Naive B cell (primary cell): ENCODE data around the gene S100A11. TPM values are rescaled to one million over a fixed set of nuclear protein-coding genes. Genes with fewer than 3 reads are reported as not detected.

Experiments
- ATAC-seq, 2 donors: fragments of 150-1000 bp; cut with Tn5 transposase; 2 replicates each; pipeline ENCODE4 v1.10.0; 2021; ENCODE audit warnings: low read depth in 2 of 2, mild to moderate bottlenecking in 2 of 2, moderate library complexity in 2 of 2
- DNase-seq: peaks from one replicate; pipeline ENCODE4 v3.0.0; 2022
- H3K27ac Mint-ChIP-seq, 6 donors: one replicate each; pipeline ENCODE4 v1.8.0; 2020 to 2022; ENCODE audit warnings: mild to moderate bottlenecking in 6 of 6, mixed read lengths in 6 of 6, moderate library complexity in 5 of 6, inconsistent platforms in 2 of 6
- H3K27me3 Mint-ChIP-seq, 3 donors: one replicate each; pipeline ENCODE4 v1.8.0; 2021 to 2022; ENCODE audit warnings: mixed read lengths in 3 of 3, mild to moderate bottlenecking in 1 of 3
- H3K36me3 Mint-ChIP-seq, 2 donors: one replicate each; pipeline ENCODE4 v1.8.0; 2020 to 2022; ENCODE audit warnings: mixed read lengths in 2 of 2, inconsistent platforms in 1 of 2, mild to moderate bottlenecking in 1 of 2
- H3K4me1 Mint-ChIP-seq, 3 donors: one replicate each; pipeline ENCODE4 v1.8.0; 2020 to 2022; ENCODE audit warnings: mixed read lengths in 3 of 3, inconsistent platforms in 1 of 3, mild to moderate bottlenecking in 1 of 3, moderate library complexity in 1 of 3
- H3K4me3 Mint-ChIP-seq, 8 donors: one replicate each; pipeline ENCODE4 v1.8.0; 2020 to 2022; ENCODE audit warnings: mild to moderate bottlenecking in 8 of 8, mixed read lengths in 8 of 8, moderate library complexity in 8 of 8, inconsistent platforms in 2 of 8
- H3K9me3 Mint-ChIP-seq, 7 donors: one replicate each; pipeline ENCODE4 v1.8.0; 2020 to 2022; ENCODE audit warnings: mixed read lengths in 7 of 7, mild to moderate bottlenecking in 5 of 7, inconsistent platforms in 2 of 7, moderate library complexity in 1 of 7
- polyA plus RNA-seq, 6 donors: library from polyadenylated mRNA; unstranded; fragments of 300-500 nt; fragmentation: Illumina TruSeq; gene quantifications; one replicate each; pipeline ENCODE4 v1.2.3, GENCODE V29; 2021; ENCODE audit warnings: low read depth in 6 of 6

S100A11 gene
- polyA plus RNA-seq, 6 donors from 2014 or later: 22.1 to 54.6 (median 27.8) TPM

DNA sequence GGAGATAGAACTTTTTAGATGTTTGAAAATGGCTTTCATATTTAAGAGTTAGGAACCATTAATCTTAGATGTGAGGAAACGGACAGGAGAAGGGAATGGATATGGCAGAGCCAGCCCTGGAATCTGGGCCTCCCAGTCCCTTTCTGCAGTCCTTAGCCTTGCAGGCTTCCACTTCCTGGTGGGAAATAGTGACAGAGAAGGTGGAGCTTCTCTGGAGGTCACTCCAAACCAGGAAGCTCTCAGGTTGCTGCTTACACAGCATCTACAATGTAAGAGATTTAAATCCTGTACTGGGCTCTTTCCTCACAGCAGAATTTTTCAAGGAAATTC, 2.5 kb downstream of the S100A11 start:
- no peaks in the 10 kb centered on the region for H3K27me3 Mint-ChIP-seq
- H3K4me1 Mint-ChIP-seq: peaks cover 27 to 38% (median 27%) of the 10 kb centered on the region in 3 donors
- DNase-seq: no peak
- peak in 1 of 2 donors; percentile 5 for ATAC-seq
- H3K27ac Mint-ChIP-seq: peak overlapping the region in 1 of 6 donors; percentile 90
- H3K9me3 Mint-ChIP-seq: no peaks in the 10 kb centered on the region
- peaks cover 8 to 10% of the 10 kb centered on the region in 2 donors for H3K36me3 Mint-ChIP-seq
- peak overlapping the region in 3 of 8 donors; percentile 82 to 96 (median 92) for H3K4me3 Mint-ChIP-seq

DNA sequence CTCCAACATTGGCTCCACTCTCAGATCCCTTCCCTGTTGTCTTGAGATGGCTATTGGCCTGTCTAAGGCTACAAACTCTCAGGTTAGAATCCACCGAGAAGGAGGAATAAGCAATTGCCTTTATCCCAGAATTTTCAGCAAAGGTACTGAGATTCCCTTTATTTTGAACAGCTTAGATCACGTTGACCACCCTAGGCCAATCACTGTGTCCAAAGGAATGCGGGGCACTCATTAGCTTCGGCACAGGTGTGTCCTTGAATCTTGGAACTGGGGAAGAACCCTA, 6.9 kb downstream of the S100A11 start:
- no peak for DNase-seq
- H3K4me1 Mint-ChIP-seq: peaks cover 2 to 9% (median 6%) of the 10 kb centered on the region in 3 donors
- H3K27ac Mint-ChIP-seq: no peak overlapping the region
- H3K9me3 Mint-ChIP-seq: peaks cover 0 to 1% (median 0%) of the 10 kb centered on the region in 7 donors
- H3K27me3 Mint-ChIP-seq: peaks cover 1 to 11% (median 9%) of the 10 kb centered on the region in 3 donors
- no peak for ATAC-seq
- H3K4me3 Mint-ChIP-seq: no peak overlapping the region
- H3K36me3 Mint-ChIP-seq: peaks cover 8 to 10% of the 10 kb centered on the region in 2 donors

- H3K4me1 Mint-ChIP-seq: peaks cover 0 to 3% (median under 1%) of the 10 kb centered on the region in 3 donors
Observed at GRCh38 chr1:152029144-152029928, 7.5 kb downstream of the S100A11 start.

GRCh38 chr1:152026895-152027294, 9.9 kb downstream of the S100A11 start:
- Mint-ChIP-seq H3K4me1 (no peaks in the 10 kb centered on the region), H3K36me3 (peaks cover 4 to 7% of the 10 kb centered on the region in 2 donors), H3K4me3 (no peak overlapping the region), H3K27ac (no peak overlapping the region), H3K27me3 (peaks cover 23 to 37% (median 25%) of the 10 kb centered on the region in 3 donors), H3K9me3 (peaks cover 0 to 1% (median 0%) of the 10 kb centered on the region in 7 donors)
- no peak for DNase-seq
- ATAC-seq: no peak

More at GRCh38 chr1:152029144-152029928, 7.5 kb downstream of the S100A11 start:
- Mint-ChIP-seq H3K4me3 (no peak overlapping the region), H3K36me3 (peaks cover 8 to 10% of the 10 kb centered on the region in 2 donors), H3K27ac (peak overlapping the region in 1 of 6 donors; percentile 21), H3K27me3 (peaks cover 7 to 17% (median 14%) of the 10 kb centered on the region in 3 donors), H3K9me3 (peaks cover 0 to 1% (median 0%) of the 10 kb centered on the region in 7 donors)
- ATAC-seq: no peak
- DNase-seq: no peak

GRCh38 chr1:152024223-152024622, 12.6 kb downstream of the S100A11 start:
- H3K9me3 Mint-ChIP-seq: peaks cover 0 to 1% (median 0%) of the 10 kb centered on the region in 7 donors
- H3K36me3 Mint-ChIP-seq: no peaks in the 10 kb centered on the region
- H3K4me1 Mint-ChIP-seq: no peaks in the 10 kb centered on the region
- peaks cover 38 to 58% (median 38%) of the 10 kb centered on the region in 3 donors for H3K27me3 Mint-ChIP-seq
- no peak overlapping the region for H3K4me3 Mint-ChIP-seq
- no peak overlapping the region for H3K27ac Mint-ChIP-seq
- DNase-seq: no peak
- no peak for ATAC-seq

- H3K4me1 Mint-ChIP-seq: no peaks in the 10 kb centered on the region
- no peak overlapping the region for H3K27ac Mint-ChIP-seq
Observed at GRCh38 chr1:152023221-152023620, 13.6 kb downstream of the S100A11 start.

DNA sequence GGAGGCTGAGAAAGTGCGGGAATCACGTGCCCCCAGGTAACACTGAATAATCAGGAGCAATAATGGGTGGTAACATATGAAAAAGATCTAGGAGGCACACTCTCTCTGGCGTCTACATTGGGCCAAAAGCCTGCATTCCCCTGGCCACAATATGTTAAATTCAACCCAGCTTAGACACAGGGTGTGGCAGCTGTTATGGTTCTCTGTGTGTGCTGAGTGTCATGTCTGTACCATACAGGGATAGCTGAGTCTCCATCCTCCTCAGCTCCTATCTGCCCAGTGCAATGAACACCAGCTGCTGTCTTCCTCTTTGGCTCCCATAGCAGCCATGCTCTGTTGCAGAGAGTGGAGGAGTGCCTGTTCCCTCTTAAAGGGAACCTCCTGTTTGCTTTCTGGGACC, 14.3 kb downstream of the S100A11 start:
- peak overlapping the region in 1 of 6 donors; percentile 31 for H3K27ac Mint-ChIP-seq
- H3K4me3 Mint-ChIP-seq: no peak overlapping the region
- H3K9me3 Mint-ChIP-seq: peaks cover 0 to 2% (median 0%) of the 10 kb centered on the region in 7 donors
- H3K4me1 Mint-ChIP-seq: no peaks in the 10 kb centered on the region
- DNase-seq (no peak), ATAC-seq (no peak)
- no peaks in the 10 kb centered on the region for H3K36me3 Mint-ChIP-seq
- peaks cover 47 to 60% (median 48%) of the 10 kb centered on the region in 3 donors for H3K27me3 Mint-ChIP-seq

More at GRCh38 chr1:152023221-152023620, 13.6 kb downstream of the S100A11 start:
- Mint-ChIP-seq H3K9me3 (peaks cover 0 to 2% (median 0%) of the 10 kb centered on the region in 7 donors), H3K4me3 (no peak overlapping the region), H3K36me3 (no peaks in the 10 kb centered on the region), H3K27me3 (peaks cover 40 to 62% (median 41%) of the 10 kb centered on the region in 3 donors)
- DNase-seq (no peak), ATAC-seq (no peak)

- H3K4me3 Mint-ChIP-seq: no peak overlapping the region
- ATAC-seq (no peak), DNase-seq (no peak)
- no peak overlapping the region for H3K27ac Mint-ChIP-seq
- H3K27me3 Mint-ChIP-seq: peaks cover 44 to 54% (median 54%) of the 10 kb centered on the region in 3 donors
- peaks cover 0 to 2% (median 0%) of the 10 kb centered on the region in 7 donors for H3K9me3 Mint-ChIP-seq
- no peaks in the 10 kb centered on the region for H3K4me1 Mint-ChIP-seq
- no peaks in the 10 kb centered on the region for H3K36me3 Mint-ChIP-seq
Observed at GRCh38 chr1:152021569-152021968, 15.2 kb downstream of the S100A11 start.

DNA sequence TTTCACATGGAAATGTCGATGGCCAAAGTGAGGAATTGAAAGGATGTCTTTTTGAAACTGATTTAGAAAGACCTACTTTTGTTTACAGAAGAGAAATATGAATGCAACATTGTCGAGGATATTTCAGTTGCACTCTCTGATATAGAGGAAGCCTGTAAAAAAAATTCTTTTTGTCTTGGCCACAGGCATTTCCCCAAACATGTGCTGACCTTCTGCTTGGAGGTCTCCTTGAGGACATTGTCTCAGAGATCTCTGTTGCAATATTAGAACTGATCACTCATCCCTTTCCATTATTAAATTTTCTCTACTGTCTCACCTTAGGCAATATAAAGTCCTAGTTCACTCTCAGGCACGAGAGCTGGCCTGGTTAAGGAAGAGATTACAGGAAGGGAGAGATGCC, 16.0 kb downstream of the S100A11 start:
- DNase-seq: no peak
- no peaks in the 10 kb centered on the region for H3K4me1 Mint-ChIP-seq
- H3K36me3 Mint-ChIP-seq: no peaks in the 10 kb centered on the region
- no peak for ATAC-seq
- H3K27ac Mint-ChIP-seq: no peak overlapping the region
- peaks cover 0 to 2% (median 0%) of the 10 kb centered on the region in 7 donors for H3K9me3 Mint-ChIP-seq
- no peak overlapping the region for H3K4me3 Mint-ChIP-seq
- H3K27me3 Mint-ChIP-seq: peaks cover 41 to 58% (median 55%) of the 10 kb centered on the region in 3 donors

GRCh38 chr1:152018537-152018936, 18.3 kb downstream of the S100A11 start:
- H3K9me3 Mint-ChIP-seq: peaks cover 0 to 2% (median 0%) of the 10 kb centered on the region in 7 donors
- H3K36me3 Mint-ChIP-seq: no peaks in the 10 kb centered on the region

DNA sequence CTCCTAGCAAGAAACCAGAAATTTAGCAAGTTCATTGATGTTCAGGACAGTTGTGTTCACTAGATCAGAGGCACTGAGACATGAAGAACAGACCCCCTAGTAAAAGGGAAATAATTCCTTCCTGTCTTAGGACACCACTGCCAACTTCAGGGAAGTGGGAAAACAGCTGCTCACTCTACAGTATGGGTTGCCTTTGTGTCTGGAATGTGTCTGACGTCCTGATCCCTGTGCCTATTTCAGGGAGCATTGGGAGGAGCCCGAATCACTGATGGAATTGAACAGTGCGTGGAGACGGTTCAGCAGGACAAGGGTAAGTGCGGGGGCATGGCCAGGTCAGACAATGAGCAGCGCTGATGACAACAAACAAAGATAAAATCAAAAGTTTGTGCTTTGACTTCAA, 21.0 kb downstream of the S100A11 start:
- H3K27ac Mint-ChIP-seq: no peak overlapping the region
- peaks cover 0 to 2% (median 0%) of the 10 kb centered on the region in 7 donors for H3K9me3 Mint-ChIP-seq
- H3K4me3 Mint-ChIP-seq: no peak overlapping the region
- ATAC-seq (no peak), DNase-seq (no peak)
- no peaks in the 10 kb centered on the region for H3K36me3 Mint-ChIP-seq
- peaks cover 41 to 67% (median 53%) of the 10 kb centered on the region in 3 donors for H3K27me3 Mint-ChIP-seq
- no peaks in the 10 kb centered on the region for H3K4me1 Mint-ChIP-seq

More at GRCh38 chr1:152018537-152018936, 18.3 kb downstream of the S100A11 start:
- no peak for ATAC-seq
- no peak overlapping the region for H3K27ac Mint-ChIP-seq
- H3K27me3 Mint-ChIP-seq: peaks cover 36 to 61% (median 60%) of the 10 kb centered on the region in 3 donors
- H3K4me1 Mint-ChIP-seq: no peaks in the 10 kb centered on the region
- DNase-seq: no peak
- H3K4me3 Mint-ChIP-seq: no peak overlapping the region

DNA sequence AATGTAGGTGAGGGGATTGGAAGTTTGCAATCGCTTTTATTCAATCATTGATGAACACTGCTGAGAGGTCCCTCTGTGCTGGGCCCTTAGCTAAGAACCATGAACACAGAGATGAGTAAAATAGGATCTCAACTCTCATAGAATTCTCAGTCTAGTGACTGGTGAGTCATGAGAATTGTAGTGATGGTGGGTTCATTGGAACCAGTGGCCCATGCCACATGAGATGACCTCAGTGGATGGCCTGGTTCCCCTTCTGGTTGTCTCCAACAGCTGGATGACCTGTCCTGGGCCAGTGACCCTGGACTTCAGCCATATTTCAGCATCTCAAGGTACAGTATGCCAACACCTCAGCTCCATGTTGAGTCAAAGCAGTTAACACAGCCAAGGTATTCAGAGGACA, 21.9 kb downstream of the S100A11 start:
- H3K36me3 Mint-ChIP-seq: no peaks in the 10 kb centered on the region
- no peaks in the 10 kb centered on the region for H3K4me1 Mint-ChIP-seq
- ATAC-seq (no peak), DNase-seq (no peak)
- peaks cover 0 to 2% (median 0%) of the 10 kb centered on the region in 7 donors for H3K9me3 Mint-ChIP-seq
- no peak overlapping the region for H3K4me3 Mint-ChIP-seq
- H3K27ac Mint-ChIP-seq: no peak overlapping the region
- peaks cover 37 to 61% (median 46%) of the 10 kb centered on the region in 3 donors for H3K27me3 Mint-ChIP-seq

DNA sequence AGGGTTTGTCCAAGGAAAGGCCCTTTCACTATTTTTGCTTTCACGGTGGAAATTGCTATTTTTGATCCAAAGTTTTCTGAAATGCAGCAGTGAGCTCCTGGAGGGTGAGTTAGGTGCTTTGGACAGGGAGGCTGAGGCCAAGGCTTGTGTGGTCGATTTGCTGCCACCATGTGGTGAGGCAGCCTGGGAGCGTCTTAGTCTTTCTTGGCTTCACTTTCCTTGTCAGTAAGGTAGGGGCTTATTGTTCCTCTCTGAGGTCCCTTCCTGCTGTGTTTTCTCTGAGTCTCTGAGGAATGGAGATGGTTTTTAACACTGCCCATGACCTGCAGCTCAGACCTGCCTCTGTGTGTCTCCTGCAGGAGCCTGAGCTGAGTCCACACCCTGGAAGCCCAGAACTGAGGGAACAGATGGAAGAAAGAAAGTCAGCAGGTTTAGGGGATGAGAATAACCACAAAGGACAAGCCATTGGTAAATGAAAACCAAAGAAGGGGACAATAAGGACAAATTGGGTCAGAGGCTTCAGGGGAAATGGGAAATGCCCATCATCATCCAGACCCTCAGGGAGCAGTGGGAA, 23.1 kb downstream of the S100A11 start:
- H3K27ac Mint-ChIP-seq: no peak overlapping the region
- DNase-seq: no peak

DNA sequence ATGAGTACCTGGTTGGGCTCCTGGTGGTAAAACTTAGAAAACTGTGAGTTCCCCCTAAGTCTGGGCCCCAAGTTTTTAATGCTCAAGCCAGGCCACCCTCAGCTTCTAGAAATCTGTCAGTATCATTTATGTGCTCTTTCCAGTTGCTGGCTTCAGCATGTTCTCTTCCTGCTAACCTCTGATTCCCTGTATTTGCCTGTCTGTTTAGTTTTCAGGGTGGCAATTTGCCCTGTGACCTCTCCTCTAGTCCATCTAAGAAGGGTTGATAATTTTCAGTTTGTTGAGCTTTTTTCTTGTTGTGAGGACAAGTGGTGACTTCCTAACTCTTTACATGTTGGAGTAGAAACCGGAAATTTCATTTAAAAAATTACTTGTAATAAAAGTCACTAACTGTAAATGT, 27.1 kb downstream of the S100A11 start:
- Mint-ChIP-seq H3K4me3 (no peak overlapping the region), H3K27me3 (peaks cover 31 to 54% (median 48%) of the 10 kb centered on the region in 3 donors), H3K27ac (no peak overlapping the region), H3K4me1 (no peaks in the 10 kb centered on the region), H3K36me3 (no peaks in the 10 kb centered on the region), H3K9me3 (no peaks in the 10 kb centered on the region)
- ATAC-seq (no peak), DNase-seq (no peak)

More for the DNA sequence above, 23.1 kb downstream of the S100A11 start:
- H3K4me1 Mint-ChIP-seq: no peaks in the 10 kb centered on the region
- ATAC-seq: no peak
- H3K27me3 Mint-ChIP-seq: peaks cover 36 to 65% (median 47%) of the 10 kb centered on the region in 3 donors
- no peaks in the 10 kb centered on the region for H3K36me3 Mint-ChIP-seq
- H3K4me3 Mint-ChIP-seq: no peak overlapping the region
- no peaks in the 10 kb centered on the region for H3K9me3 Mint-ChIP-seq
